ENCODE results near the gene SLC49A4.

Gene SLC49A4

GRCh38 chr3:122859021-122859805, 64.3 kb downstream of the SLC49A4 start:
- DNase-seq = no peak

GRCh38 chr3:122862381-122862780, 67.5 kb downstream of the SLC49A4 start:
- no peak for DNase-seq

- DNase-seq = no peak
Observed at GRCh38 chr3:122864498-122864897, 69.6 kb downstream of the SLC49A4 start.

- no peak for DNase-seq
Observed at GRCh38 chr3:122868322-122868721, 73.5 kb downstream of the SLC49A4 start.

GRCh38 chr3:122873741-122874515, 79.1 kb downstream of the SLC49A4 start:
- no peak for DNase-seq

GRCh38 chr3:122875547-122876127, 80.8 kb downstream of the SLC49A4 start:
- no peak for DNase-seq

GRCh38 chr3:122880173-122880572, 85.3 kb downstream of the SLC49A4 start:
- DNase-seq = no peak

- DNase-seq = no peak
Observed at GRCh38 chr3:122880624-122881023, 85.8 kb downstream of the SLC49A4 start.

- no peak for DNase-seq
Observed at GRCh38 chr3:122882361-122882947, 87.6 kb downstream of the SLC49A4 start.

- no peak for DNase-seq
Observed at GRCh38 chr3:122886251-122886650, 91.4 kb downstream of the SLC49A4 start.

- no peak for DNase-seq
Observed at GRCh38 chr3:122886946-122887345, 92.1 kb downstream of the SLC49A4 start.

- DNase-seq = no peak
Observed at GRCh38 chr3:122890077-122890719, 95.3 kb downstream of the SLC49A4 start.

GRCh38 chr3:122890720-122891220, 95.9 kb downstream of the SLC49A4 start:
- no peak for DNase-seq

GRCh38 chr3:122892118-122892960, 97.5 kb downstream of the SLC49A4 start:
- DNase-seq = no peak

GRCh38 chr3:122893282-122893681, 98.4 kb downstream of the SLC49A4 start:
- no peak for DNase-seq

- no peak for DNase-seq
Observed at GRCh38 chr3:122893754-122894668, 99.1 kb downstream of the SLC49A4 start.

GRCh38 chr3:122898298-122898697, 103.4 kb downstream of the SLC49A4 start:
- DNase-seq = no peak

- DNase-seq = no peak
Observed at GRCh38 chr3:122902326-122902725, 107.5 kb downstream of the SLC49A4 start.

- no peak for DNase-seq
Observed at GRCh38 chr3:122903171-122903570, 108.3 kb downstream of the SLC49A4 start.

- DNase-seq = no peak
Observed at GRCh38 chr3:122907471-122907870, 112.6 kb downstream of the SLC49A4 start.

GRCh38 chr3:122908251-122908650, 113.4 kb downstream of the SLC49A4 start:
- DNase-seq = no peak

All from CD4-positive, alpha-beta T cell treated with Interleukin-10 for 1 hour (primary cell).